Choroid plexus epithelial cell (primary cell): ENCODE measurements around the gene NTRK3.

Experiments used
- DNase-seq: peaks from one replicate; pipeline ENCODE4 v3.0.0-alpha.2; 2010; ENCODE audit warnings: low read depth
- H3K4me3 ChIP-seq: 2 replicates; pipeline ENCODE4 v1.5.1; 2011; ENCODE audit warnings: low read depth, mild to moderate bottlenecking, control low read depth, low read length, moderate library complexity
- CTCF ChIP-seq: conservative IDR thresholded peaks from 2 replicates; pipeline ENCODE4 v1.5.1; 2011; ENCODE audit warnings: low read depth, mild to moderate bottlenecking, control low read depth, inconsistent platforms, low read length, moderate library complexity

NTRK3 gene

DNA sequence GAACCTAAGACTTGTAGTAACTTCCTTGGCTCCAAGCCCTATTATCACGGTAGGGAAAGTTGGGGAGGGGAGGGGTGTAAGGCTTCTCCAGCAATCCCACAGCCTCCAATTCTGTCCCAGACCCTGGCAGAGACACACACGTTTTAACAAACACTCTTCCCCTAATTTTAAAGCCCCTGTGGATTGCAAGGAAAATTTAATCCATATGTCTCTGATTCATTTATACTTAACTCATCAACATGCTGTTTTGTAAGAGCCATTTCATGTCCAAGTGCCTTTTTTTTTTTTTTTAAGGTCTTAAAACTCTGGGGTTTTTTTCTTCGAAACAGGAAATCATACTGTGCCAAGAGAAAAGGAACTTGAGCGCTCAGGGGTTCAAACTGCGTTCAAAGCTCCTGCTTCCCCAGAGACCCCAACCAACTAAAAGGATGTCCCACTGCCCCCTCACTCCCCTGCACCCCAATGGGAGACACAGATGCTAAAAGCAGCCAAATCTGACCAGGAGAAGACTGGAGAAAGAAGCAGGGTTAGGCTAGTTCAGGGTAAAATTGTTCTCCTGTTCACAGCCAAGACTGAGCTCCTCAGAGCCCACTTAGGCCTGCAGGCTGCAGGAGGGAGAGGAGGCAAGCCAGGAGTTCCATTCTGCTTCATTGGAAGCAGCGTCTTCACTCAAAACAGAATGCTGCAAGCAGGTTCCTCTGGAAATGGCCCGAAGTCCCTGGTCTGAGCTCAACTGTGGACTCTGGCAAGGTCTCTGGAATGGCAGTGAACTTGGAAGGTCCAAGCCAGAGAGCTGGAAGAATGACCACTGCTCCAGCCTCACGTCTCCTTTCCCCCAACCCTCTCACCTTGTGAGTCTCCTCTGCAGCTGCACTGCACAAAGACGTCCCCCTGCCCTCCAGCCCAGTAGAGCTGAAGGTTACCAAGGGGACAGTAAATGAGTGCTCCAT is 172.5 kb downstream of the NTRK3 start:
- TF ChIP-seq CTCF = no peak
- DNase-seq = no peak
- H3K4me3 ChIP-seq = no peak overlapping the region

GRCh38 chr15:88080616-88081015 is 175.9 kb downstream of the NTRK3 start:
- no peak overlapping the region for H3K4me3 ChIP-seq
- TF ChIP-seq CTCF = no peak
- DNase-seq = no peak

DNA sequence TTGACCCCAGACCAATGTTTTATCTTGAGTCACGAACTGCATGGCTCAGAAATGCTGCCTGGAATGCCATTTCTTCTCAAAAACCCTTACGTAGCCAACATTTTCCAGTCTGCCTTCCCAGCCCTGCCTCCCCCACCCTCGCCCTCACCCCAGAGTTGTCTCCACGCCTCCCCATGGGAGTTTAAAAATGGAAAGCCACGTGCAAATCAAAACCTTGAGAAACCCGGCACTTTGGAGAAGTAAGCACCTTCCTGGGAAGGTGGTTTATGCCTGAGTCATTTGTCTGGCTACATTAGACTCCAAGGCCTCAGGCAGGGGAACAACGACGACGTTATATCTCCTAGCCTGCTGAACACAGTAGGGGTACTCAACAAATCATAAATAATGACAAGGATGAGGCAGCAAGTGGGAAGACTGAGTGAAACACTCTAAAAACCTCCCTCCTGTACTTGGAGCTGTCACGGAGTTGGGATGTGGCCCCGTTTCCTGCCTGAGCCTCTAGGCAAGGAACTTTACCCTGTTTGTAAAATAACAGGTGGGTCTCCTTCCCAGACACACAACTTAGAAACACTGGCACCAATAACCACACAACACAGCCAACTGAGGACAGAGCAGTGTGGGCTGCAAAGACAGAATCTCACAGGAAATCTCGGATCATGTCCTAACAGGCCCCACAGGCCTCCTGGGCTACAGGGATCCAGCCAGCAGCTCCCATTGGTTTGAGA is 179.1 kb downstream of the NTRK3 start:
- TF ChIP-seq CTCF = no peak
- no peak for DNase-seq
- H3K4me3 ChIP-seq = no peak overlapping the region

DNA sequence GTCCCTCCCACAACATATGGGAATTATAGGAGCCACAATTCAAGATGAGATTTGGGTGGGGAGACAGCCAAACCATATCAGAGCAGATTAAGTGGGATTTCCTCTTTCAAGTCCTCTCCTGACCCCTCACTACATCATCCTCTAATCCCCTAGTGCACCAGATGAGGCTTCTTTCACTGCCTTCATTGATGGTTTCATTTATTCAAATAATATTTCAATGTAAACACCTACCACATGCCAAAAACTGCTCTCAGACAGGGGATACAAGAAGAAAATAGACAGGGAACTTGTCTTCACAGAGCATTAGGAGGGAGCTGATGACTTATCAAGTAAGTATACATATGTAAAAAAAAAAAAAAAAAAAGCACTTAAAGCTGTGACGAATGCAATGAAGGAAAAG is 180.2 kb downstream of the NTRK3 start:
- no peak for TF ChIP-seq CTCF
- no peak overlapping the region for H3K4me3 ChIP-seq
- DNase-seq = no peak

DNA sequence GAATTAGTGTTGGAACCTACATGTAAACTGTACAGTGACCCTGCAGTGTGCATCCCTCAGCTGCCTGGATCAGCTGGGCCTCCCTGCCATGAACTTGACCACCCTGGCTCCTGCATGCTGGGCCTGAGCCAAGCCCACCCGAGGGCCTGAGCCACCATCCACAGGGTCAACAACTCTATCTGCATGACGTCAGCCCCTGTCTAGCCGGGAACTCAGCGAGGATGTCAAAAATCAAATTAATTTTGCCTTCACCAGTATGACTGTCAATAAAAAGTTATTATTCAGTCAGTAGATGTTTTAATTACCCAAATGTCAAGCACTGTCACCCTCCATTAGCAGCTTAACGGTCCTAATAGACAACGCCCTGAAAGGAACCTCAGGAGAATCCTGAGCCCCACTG is 181.4 kb downstream of the NTRK3 start:
- no peak for DNase-seq
- no peak for TF ChIP-seq CTCF

GRCh38 chr15:88074386-88074785 is 182.2 kb downstream of the NTRK3 start:
- no peak for TF ChIP-seq CTCF
- no peak overlapping the region for H3K4me3 ChIP-seq
- DNase-seq = no peak

More for the DNA sequence above, 181.4 kb downstream of the NTRK3 start:
- H3K4me3 ChIP-seq = no peak overlapping the region
